GM12872 (cell line): ENCODE measurements around the gene MLLT11.

Experiments used
- CTCF ChIP-seq: IDR thresholded peaks from 3 replicates; pipeline ENCODE4 v1.5.1; 2011; ENCODE audit warnings: low read depth, mild to moderate bottlenecking, low read length, moderate library complexity; ENCODE audit not compliant: insufficient read depth

The MLLT11 gene

DNA sequence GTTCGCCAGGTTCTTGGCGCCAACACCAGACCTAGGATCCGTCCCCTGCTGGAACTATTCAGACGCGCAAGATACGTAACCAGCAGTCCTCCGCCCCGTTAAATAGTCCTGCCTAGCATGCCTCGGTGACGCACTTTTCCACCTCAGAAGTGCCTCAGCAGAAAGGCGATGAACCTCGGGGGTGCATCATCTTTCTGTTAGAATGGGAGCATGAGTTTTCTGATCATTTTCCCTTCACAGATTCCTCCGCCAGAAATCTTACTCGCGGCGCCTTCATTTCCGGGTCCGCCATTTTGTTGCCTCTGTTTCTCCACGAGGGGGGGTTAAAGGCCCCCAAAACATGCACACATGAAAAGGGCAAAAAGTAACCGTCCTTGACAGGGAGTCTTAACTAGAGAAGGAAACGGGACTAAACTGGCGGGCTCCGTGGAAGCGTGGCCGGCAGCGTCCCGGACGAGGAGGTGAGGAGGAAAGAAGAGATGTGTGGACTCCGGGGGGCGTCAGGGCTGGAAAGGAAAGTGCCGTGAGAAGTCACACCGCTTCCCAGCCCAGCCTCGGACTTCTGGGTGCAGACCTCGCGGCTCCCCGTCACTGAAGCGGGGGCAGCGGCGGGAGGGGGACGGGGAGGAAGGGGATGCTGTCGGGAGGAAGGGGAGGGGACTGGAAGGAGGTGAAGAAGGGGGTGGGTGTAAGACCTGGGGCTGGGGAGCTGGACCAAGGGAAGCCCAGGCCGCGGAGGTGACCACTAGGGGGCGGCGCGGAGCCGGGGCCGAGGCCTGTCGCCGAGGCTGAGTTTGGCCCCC, 10.5 kb downstream of the MLLT11 start, which contains the start of gene GABPB2:
GABPB2 (plus strand) TSS at position 288 of the 803 bp plus-strand sequence. CDS start 17,429 bp downstream, outside the sequence.
- peak; percentile 97 for TF ChIP-seq CTCF

- TF ChIP-seq CTCF: no peak
Measured at GRCh38 chr1:151072224-151072623, 12.0 kb downstream of the MLLT11 start.

- no peak for TF ChIP-seq CTCF
Measured at GRCh38 chr1:151085953-151086559, 25.9 kb downstream of the MLLT11 start.

GRCh38 chr1:151098126-151098525, 37.9 kb downstream of the MLLT11 start:
- TF ChIP-seq CTCF: no peak

GRCh38 chr1:151104630-151105029, 44.4 kb downstream of the MLLT11 start:
- no peak for TF ChIP-seq CTCF

- no peak for TF ChIP-seq CTCF
Measured at GRCh38 chr1:151106894-151107293, 46.7 kb downstream of the MLLT11 start.

- no peak for TF ChIP-seq CTCF
Measured at GRCh38 chr1:151108331-151108730, 48.1 kb downstream of the MLLT11 start.
